Middle frontal gyrus (tissue), 1 donor: Measurements from ENCODE around the gene STARD10.

Experiments
- DNase-seq: peaks from one replicate; pipeline ENCODE4 v3.0.0-alpha.2; 2015; ENCODE audit warnings: low spot score; ENCODE audit errors: extremely low spot score

The STARD10 gene

DNA sequence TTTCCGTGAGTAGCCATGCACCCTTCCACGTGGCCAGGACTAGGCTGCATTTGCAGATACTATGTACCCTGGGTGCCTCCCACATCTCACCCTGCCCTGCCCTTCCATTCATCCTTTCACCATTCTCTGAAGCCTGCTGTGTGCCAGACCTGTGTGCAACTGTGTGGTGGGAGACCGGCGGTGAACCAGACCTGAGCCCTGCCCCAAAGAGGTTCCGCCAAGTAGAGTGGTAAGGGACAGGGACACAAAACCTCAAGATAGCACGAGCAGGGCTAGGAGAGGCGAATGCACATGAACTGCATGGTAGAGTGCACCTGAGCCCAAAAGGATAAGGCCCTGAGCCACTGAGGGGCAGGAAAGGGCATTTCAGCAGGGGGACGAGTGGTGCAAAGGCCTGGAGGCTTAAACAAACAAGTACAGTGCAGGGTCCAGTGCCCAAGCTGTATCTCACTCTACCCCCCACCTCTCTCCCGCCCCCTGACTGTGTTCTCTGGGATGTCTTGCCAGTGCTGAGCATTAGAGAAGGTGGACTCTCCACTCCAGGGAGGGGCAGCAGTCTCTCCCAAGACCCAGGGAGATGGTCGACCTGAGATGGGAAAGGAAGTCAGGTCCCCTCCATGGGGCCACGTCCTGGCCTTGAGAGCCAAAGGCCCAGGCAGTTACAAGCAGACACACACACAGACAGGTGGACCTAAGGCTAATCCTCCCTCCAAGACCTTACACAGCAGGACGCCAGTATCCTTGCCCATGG, 27.5 kb downstream of the STARD10 start:
- no peak for DNase-seq

DNA sequence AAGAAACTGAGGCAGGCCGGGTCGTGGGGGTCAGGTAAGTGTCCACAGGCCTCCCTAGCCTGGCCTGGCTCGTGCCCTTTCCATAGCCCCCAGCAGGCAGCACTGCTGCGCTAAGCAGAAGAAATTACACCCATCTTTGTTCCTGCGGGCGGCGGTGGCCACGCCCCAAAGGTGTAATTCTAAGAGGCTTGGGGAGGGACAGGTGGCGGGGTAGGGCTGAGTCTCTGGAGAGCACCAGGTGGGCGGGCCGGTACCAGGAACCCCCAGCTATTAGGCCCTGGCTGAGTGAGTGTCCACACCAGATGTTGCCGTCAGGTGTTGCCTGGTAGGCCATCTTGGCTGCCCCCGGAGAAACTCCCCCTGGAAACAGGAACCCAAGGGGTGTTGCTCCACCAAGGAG, 29.3 kb downstream of the STARD10 start:
- no peak for DNase-seq

DNA sequence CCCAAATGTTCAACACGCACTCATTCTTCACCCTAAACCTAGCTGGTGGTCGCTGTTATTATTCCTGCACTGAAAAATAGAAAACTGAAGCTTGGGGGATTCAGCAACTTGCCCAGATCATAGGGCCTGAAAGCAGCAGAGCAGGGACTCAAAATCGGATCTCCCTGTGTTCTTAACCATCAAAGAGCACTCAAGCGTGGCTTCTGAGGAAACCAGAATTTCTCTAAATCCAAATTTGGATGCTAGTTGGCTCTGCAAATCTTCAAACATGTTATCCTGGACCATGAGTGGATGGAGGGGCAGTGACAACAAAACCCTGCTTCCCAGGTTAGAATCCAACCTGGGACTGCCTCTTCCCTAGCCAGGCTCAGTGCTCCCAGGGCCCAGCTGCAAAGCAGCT, 30.0 kb downstream of the STARD10 start:
- no peak for DNase-seq

DNA sequence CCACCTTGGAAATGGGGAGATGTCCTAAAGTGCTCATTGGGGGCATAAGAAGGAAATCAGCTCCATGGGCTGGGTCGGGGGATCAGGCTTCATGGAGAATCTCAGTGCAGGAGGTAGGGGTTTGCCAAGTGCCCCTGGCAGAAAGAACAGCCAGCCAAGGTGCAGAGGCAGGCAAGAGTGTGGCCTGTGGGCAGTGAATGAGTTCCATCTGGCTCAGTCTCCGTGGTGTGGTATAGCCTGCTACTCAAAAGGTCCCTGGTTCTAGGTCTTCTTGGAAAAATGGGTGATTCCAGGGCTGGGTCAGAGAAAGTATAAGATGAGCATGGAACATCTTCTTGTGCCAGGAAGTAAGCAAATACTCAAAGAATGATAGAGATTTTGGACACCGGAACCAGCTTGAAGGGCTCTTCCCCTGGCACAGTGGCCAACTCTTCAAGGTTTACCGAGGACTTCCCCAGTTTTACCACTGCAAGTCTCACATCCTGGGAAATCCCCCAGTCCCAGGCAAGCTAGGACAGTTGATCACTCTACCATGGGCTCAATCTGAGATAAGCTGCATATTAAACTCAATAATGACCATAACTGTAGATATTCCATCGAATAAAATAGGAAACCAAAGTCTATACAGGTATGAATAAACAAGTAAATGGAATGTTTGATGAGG, 31.1 kb downstream of the STARD10 start:
- DNase-seq, result no peak

DNA sequence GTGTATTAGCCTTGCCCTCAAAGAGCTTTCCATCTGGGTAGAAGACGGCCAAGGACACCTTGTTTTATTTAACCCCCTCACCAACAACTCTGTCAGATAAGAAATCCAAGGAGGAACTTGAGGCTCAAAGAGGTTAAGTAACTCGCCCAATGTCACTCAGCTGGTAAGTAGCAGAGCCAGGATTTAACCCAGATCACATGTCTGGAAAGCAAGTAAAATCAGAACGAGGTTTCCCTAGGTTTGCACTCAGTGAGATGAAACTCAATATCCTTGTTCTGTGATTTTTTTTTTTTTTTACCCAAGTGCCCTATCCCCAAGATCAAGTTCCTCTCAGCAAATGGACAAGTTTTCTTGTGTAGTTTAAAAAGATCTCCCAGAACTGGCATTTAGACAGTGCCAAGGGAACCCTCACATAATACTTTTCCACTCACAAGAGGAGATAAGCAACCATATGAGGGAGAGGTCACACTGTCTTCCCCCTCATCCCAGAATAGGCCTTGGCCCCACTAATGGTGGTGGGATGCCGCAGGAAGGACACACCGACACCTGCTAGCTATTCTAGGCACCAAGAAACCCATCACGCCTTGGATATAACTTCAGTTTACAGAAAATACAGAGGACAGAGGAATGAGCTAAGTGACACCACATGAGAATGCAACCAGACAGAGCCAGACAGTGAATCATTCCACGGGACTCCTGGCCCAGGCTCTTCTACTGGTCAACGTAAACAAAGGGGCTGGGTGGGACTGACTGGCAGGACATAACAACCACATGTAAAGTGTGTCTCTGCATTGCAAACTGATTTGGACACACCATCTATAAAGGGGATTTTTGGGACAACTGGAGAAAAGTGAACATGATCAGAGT, 33.1 kb downstream of the STARD10 start:
- no peak for DNase-seq

DNA sequence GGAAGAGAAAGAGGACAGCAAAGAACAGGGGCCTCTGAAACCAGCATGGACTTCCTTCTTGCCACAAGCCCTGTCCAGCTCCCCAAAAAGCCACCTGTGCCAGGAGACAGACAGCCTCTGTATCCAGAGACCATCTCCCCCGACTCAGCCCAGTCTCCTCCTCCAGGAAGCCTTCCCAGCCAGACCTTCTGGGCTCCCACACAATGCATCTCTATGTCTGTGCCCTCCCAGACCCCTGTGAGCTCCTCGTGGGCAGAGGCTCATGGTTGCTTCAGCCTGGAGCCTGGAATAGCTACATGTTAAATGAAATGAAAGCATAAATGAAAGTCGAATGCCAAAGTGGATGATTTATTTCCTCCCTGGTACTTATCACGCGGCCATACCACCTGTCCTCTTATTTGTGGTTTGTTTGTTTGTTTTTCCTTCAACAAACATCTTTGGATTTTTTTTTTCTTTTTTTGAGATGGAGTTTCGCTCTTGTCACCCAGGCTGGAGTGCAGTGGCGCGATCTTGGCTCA, 34.3 kb downstream of the STARD10 start:
- DNase-seq, result no peak

DNA sequence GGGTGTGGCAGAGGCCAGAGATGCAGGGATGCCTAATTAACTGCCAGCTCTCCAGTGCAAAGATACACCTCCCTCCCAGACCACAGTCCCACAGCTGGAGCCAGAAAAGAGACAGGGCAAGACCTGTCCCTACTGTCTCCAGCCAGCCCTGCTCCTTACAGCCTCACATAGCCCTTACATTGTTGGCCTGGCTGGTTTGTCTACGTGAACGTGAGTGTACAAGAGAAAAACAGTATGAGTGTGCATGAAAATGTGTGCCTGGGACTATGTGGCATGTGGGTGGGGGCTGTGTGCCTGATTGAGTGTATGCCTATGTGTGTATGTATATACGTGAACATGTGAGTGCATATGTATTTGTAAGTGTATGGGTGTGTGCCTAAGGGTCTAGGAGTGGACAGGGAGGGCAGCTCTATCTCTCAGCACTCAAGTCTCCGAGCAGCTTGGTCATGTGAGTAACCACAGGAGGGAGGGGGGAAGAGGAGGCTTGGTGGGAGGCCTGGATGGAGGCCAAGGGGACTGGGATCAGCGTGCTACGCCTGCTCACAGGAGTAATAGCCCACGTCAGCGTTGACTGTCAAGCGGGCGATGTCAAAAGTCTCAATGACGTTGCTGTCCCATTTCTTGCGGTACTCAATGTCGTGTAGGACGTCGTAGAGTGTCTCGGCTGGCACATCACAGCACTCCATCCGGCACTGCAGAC, 35.0 kb downstream of the STARD10 start:
- DNase-seq, result no peak

DNA sequence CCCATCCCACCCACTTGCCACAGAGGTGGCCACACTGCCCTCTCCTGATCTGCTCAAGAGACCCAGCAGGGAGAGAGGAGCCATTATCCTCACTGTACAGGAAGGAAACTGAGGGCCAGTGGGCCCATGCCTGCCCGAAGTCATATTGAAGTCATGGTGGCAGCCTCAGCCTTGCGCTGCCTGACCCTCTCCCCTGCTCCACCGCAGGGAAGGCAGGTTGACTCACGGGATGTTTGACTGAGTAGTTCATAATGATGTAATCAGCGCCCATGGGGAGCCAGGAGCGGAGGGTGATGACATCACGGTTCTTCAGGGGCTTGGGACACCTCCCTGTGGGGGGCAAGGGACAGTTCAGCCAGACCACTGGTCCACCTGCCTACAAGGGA, 35.5 kb downstream of the STARD10 start:
- DNase-seq, result no peak

DNA sequence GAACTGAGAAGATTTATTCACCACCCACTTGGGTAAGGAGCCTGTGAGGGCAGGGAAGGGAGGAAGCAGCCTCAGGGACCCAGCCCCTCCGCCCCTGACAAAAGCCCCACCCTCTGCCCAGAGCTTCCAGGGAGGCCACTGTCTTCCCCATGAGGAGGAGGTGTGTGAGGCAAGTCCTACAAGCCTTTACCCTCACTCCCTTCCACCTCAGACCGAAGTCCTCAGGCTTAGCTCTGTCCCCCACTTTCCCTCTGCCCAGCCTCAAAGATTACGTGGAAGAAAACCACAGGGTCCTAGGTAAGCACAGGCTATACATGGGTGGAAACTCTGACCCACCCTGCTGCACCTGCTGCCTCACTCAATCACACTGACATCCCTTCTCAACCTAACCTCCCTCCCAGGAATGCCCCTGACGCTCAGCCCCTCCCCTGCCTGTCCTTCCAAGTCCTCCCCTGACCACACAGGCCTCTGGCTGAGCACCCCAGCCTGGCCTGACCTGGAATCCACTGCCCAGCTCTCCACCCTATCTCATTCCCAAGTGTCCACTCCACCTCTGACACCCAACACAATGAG, 38.0 kb downstream of the STARD10 start:
- DNase-seq, result no peak

DNA sequence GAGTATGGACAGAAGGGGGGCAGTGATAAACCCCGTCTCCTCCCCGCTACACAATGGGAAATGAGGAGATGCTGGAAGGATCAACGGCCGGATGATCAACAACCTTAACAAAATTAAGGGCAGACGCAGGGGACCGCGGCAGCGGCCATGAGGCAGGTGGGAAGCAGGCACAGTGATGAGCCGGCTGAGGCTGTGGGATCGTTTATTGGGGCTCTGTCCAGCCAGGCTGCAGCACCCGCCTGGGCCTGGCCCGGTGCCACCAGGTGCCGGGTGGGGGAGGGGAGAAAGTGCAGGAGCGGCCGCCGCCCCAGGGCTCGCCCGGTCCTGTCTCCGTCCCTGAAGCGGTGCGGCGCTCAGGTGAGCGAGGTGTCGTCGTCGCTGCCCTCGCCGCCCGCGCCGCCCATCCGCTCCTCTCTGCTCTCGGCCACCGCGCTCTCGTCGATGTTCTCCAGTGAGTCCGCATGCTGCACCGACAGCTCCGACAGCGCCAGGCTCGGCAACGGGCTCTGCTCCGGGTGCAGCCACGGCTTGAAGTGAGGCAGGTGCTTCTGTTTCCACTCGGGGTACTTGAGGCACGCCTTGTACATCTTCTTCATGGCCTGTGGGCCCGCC, 39.2 kb downstream of the STARD10 start:
- no peak for DNase-seq

DNA sequence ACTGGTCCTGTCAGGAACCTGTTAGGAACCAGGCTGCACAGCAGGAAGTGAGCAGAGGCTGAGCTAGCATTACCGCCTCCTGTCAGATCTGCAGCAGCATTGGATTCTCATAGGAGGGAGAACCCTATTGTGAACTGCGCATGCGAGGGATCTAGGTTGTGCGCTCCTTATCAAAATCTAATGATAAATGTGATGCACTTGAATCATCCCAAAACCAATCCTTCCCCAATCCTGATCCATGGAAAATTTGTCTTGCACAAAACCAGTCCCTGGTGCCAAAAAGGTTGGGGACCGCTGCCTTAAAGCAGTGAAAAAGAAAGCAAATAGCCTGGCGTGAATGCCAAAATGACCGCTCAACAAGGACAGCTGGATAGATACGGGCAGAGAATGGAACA, 39.7 kb downstream of the STARD10 start:
- no peak for DNase-seq

DNA sequence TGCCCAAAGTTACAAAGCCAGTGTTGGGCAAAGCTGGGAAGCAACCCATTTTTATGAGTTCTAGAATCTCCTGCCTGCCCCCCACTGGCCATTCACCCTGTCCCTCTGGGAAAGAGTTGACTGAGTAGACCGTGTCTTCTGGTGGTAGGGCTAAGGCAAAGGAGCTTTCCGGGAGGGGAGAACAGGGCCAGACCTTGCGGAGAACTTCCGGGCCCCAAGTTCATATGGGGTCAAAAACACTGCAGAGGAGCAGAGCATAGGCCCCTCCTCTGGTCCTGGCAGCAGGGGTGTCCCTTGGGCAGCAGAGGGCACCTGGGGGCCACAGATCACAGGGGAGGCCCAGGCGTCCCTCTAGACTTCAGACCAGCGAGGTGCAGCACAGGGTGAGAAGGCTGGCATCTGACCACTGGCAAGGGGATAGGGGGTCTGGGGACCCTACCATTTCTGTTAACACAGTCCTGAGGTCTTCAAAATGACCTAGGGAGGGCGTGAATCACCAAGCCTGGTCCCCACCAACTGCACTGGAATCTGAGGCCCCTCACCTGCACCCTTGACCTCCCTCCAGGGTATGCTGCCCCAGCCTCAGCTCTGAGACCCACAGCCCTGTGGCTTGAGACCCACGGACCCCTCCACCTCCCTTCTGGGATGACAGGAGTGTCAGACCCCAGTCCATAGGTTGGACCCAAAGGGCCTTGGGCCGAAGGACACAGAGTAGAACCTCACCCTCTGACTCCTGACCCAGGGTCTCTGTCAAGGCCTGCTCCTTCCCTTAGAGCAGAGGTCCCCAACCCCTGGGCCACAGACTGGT, 40.3 kb downstream of the STARD10 start:
- no peak for DNase-seq

DNA sequence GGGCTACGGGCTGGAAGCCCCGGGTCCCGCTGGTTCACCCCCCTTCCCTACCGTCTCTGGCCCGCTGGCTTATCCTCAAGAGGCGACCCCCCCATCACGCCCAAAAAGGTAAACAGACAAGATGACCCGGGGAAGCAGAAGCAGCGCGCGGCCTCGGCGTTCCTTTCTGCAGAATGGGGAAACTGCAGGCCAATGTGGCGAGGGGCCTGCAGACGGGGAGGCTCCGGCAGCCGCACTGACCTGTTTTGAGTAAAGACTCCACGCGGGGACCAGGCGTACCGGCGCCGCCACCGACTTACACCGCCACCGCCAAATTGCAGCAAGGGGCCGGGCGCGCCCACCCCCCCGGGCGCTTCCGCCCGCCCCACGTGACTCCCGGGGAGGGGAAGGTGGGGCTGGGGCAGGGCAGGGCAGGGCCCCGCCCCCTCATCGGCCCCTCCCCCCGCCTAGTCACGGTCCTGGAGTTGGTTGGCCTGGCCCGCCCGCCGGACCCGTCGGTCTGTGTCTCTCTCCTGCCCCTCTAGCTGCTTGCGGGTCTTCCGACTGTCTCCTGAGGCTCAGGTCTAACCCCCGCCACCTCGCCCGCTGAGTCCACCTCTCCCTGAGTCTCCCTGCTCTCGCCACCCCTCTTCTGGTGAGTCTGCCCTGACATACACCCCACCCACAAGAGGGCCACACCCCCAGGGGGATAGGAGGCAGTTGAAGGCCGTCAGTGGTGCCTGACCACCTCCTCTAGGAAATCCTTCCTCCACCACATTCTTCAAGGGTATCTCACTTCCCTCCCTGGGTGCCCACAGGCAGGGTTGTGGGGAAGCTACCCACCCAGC, 41.5 kb downstream of the STARD10 start, which contains the start of gene ARAP1:
ARAP1 (minus strand) TSS at position 321 of the 827 bp plus-strand sequence. CDS start 25,280 bp downstream, outside the sequence.
- peak; percentile 19 for DNase-seq

DNA sequence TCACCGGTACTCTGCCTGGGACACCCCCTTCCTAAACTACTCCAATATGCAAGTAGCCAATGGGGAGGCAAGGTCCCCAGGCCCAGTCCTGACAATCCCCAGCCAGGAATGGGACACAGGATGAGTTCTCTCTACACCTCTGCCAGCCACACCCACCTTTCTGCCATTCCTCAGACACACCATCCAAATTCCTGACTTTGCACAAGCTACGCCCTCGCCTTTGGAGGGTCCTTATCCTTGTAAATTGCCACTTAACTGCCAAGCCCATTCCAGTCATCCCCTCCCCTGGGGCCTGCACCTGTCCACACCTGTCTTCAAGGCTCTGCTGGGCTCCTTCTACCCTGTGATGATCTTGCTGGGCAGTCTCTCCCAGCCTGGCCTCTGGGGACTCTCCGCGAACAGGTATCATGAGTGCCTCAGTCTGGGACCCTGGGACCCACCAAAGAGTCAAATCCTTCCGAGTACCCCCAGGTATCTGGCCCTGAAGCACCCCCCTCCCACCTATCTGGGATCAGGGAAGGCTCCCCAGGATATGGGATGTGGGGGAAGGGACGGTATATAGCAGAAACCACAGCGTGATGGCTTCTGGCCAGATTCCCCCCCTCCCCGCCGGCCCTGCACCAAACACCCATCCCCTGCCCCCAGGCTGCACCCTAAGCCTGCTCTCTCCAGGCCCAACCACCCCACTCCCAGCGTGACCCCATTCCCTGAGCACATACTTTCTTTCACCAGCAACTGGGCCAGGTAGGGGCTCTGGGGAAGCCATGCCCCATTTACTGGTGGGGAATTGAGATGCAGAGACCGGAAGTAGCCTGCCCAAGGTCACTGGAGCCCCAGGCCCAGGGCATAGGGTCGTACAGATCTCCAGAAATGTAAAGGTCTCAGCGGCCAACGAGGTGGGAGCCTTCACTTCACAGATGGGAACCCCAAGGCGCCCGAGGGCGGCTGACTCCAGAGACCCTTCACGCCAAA, 42.4 kb downstream of the STARD10 start:
- no peak for DNase-seq

DNA sequence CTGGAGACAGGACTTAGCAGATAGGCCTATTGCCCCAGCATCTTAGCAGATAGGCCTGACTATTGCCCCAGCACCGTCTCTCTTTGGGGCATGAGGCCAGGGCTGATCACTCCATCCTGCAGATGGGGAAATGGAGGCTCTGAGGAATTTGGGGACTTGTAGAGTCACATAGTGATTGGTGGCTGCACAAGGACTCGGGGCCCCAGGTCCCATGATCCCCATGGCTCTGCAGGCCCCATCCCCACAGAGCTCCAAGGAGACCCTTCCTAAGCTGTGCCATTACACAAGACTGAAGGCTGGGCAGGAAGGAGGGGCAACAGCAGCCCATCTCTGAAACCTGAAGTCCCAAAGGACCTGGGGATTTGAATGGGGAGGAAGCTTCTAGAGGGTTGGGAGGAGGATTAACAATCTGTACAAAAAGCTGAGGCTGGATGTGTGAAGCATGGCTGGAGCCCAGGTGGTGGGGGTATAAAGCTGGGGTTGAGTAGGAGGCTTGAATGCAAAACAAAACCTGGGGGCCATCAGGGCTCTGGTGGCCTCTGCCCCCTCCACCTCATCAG, 43.2 kb downstream of the STARD10 start:
- no peak for DNase-seq

DNA sequence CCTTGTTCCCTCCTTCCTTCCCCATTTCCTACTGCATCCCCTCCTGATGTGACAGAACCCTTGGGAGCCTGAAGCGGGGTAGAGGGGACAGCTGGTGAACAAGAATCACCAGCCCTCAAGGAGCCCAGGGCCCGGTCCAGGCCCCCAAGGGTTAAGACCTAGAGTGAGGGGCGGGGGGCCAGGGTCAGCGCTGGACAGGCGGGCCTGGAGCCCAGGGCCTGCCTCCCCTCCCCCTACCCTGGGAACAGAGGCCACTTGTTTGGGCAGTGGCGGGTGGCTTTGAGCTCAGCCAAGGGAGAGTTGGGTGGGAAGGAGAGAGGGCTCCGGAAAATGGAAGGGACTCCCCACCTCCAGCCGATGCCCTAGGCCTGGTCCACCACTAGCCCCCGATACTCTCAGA, 43.8 kb downstream of the STARD10 start:
- DNase-seq, result peak; percentile 20

DNA sequence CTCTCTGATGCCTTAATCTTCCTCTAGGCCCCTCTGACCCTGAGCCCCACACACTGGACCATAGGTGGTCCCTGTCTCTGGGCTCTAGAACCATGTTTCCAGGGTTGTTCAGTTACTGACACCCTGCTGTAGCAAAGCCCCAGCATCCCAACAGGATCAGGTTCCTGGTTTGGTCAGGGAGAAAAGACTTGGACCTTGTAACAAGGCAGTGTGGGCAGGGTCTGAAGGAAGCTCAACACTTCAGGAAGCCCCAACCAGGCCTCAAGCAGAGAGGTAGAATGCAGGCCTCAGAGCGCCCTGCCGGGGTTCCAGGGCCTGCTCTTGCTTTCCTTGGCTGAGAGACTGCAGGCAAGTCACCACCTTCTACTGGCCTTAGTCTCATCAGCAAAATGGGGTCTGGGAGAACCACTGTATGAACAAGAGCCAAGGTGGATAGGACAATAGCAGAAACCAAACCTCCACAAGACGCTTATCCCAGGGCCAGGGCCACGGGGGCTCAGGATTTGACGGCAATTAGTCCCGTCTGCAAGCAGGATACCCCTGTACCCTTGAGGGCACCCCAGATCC, 46.5 kb downstream of the STARD10 start:
- no peak for DNase-seq
